H1 (cell line): ENCODE results near the gene USP35. TPM values are rescaled to one million over a fixed set of nuclear protein-coding genes. Genes with fewer than 3 reads are reported as not detected.

Source experiments
- CTCF ChIA-PET: fragments of 300-600 bp; sonication (Branson Sonifier 250); formaldehyde crosslinking; loops from one replicate; lab custom pipeline; 2021; ENCODE audit not compliant: partially characterized antibody; lab: Charles Lee
- POLR2A ChIA-PET: fragments of 300-600 bp; sonication (Branson Sonifier 250); formaldehyde crosslinking; loops from one replicate; lab custom pipeline; 2021; ENCODE audit warnings: inconsistent platforms; ENCODE audit not compliant: partially characterized antibody; lab: Charles Lee
- DNase-seq, 2 experiments: peaks; one replicate each; pipeline versions ENCODE4 v3.0.0 to v3.0.0-alpha.2; 2010 to 2022; ENCODE audit warnings: low spot score in 2 of 2, low read depth in 1 of 2, mixed read lengths in 1 of 2
- FAIRE-seq: peaks from 2 replicates; lab custom pipeline; 2011; peaks lifted over from hg19 to GRCh38; lab: Jason Lieb, UNC
- H2AFZ ChIP-seq: 2 replicates; pipeline ENCODE4 v1.8.1; 2012; ENCODE audit warnings: low read length, inconsistent platforms
- H2AK5ac ChIP-seq: 2 replicates; pipeline ENCODE4 v1.6.1; 2013; ENCODE audit warnings: low read depth, low read length
- H2BK120ac ChIP-seq: replicated peaks from 2 replicates; pipeline ENCODE3; 2013; ENCODE audit warnings: low read depth, low read length, inconsistent platforms
- H2BK12ac ChIP-seq: 2 replicates; pipeline ENCODE4 v1.6.1; 2013; ENCODE audit warnings: low read depth, low read length
- H2BK15ac ChIP-seq: 2 replicates; pipeline ENCODE4 v1.6.1; 2013; ENCODE audit warnings: low read length
- H2BK20ac ChIP-seq: 2 replicates; pipeline ENCODE4 v1.6.1; 2013; ENCODE audit warnings: low read length
- H2BK5ac ChIP-seq: 2 replicates; pipeline ENCODE4 v1.6.1; 2013; ENCODE audit warnings: low read depth, low read length
- H3K14ac ChIP-seq: 2 replicates; pipeline ENCODE4 v1.6.1; 2013; ENCODE audit warnings: inconsistent platforms; ENCODE audit not compliant: insufficient read length
- H3K18ac ChIP-seq: 2 replicates; pipeline ENCODE4 v1.6.1; 2013; ENCODE audit warnings: low read length; ENCODE audit errors: extremely low read depth
- H3K23ac ChIP-seq: 2 replicates; pipeline ENCODE4 v1.6.1; 2013; ENCODE audit warnings: inconsistent platforms; ENCODE audit not compliant: insufficient read length
- H3K23me2 ChIP-seq: 2 replicates; pipeline ENCODE4 v1.6.1; 2013; ENCODE audit warnings: low read depth, low read length
- H3K27ac ChIP-seq: 2 replicates; pipeline ENCODE4 v1.6.1; 2011; ENCODE audit warnings: low read depth, low read length, inconsistent platforms
- H3K27me3 ChIP-seq, 4 experiments: replicated peaks in 1 of 4; 1 replicate in 1 of 4; 2 replicates in 3 of 4; pipeline versions ENCODE4 v1.6.1 to v1.8.1; 2011 to 2013; ENCODE audit warnings: low read length in 3 of 4, mild to moderate bottlenecking in 3 of 4, inconsistent platforms in 2 of 4, mixed read lengths in 2 of 4, moderate library complexity in 1 of 4; ENCODE audit not compliant: control insufficient read depth in 3 of 4, insufficient read depth in 3 of 4; ENCODE audit errors: extremely low read depth in 1 of 4
- H3K36me3 ChIP-seq, 4 experiments: 2 replicates each; pipeline versions ENCODE4 v1.6.1 to v1.8.1; 2011 to 2013; ENCODE audit warnings: mild to moderate bottlenecking in 4 of 4, low read length in 3 of 4, moderate library complexity in 2 of 4, control low read depth in 1 of 4, inconsistent platforms in 1 of 4; ENCODE audit not compliant: insufficient read depth in 4 of 4, control insufficient read depth in 2 of 4
- H3K4ac ChIP-seq: replicated peaks from 2 replicates; pipeline ENCODE3; 2013; ENCODE audit warnings: low read length, low read depth, mixed read lengths, inconsistent platforms; ENCODE audit not compliant: insufficient read length
- H3K4me1 ChIP-seq, 4 experiments: replicated peaks in 1 of 4; 1 replicate in 1 of 4; 2 replicates in 3 of 4; pipeline versions ENCODE4 v1.6.1 to v1.8.1; 2011 to 2013; ENCODE audit warnings: low read length in 3 of 4, inconsistent platforms in 2 of 4, mixed read lengths in 1 of 4; ENCODE audit not compliant: insufficient read depth in 4 of 4, control insufficient read depth in 3 of 4
- H3K4me2 ChIP-seq, 2 experiments: 2 replicates each; pipeline versions ENCODE4 v1.6.1 to v1.8.1; 2011 to 2013; ENCODE audit warnings: low read depth in 2 of 2, low read length in 2 of 2, control low read depth in 1 of 2, inconsistent platforms in 1 of 2, mild to moderate bottlenecking in 1 of 2; ENCODE audit not compliant: insufficient read depth in 1 of 2
- H3K4me3 ChIP-seq, 4 experiments: fragments of 200-600, 300-600 bp in 1 of 4; sonication (generic), shearing (Covaris generic), sonication (Bioruptor Twin) in 1 of 4; 2 replicates each; pipeline versions ENCODE4 v1.5.1 to v1.8.1; 2011 to 2016; ENCODE audit warnings: low read length in 4 of 4, low read depth in 3 of 4, control low read depth in 2 of 4, inconsistent platforms in 2 of 4, mild to moderate bottlenecking in 2 of 4, mixed read lengths in 1 of 4, moderate library complexity in 1 of 4; ENCODE audit not compliant: insufficient read depth in 2 of 4; ENCODE audit errors: extremely low read depth in 1 of 4
- H3K56ac ChIP-seq: replicated peaks from 2 replicates; pipeline ENCODE3; 2013; ENCODE audit warnings: low read depth, mild to moderate bottlenecking, mixed read lengths, low read length, inconsistent platforms; ENCODE audit not compliant: insufficient read length
- H3K79me1 ChIP-seq: 2 replicates; pipeline ENCODE4 v1.6.1; 2013; ENCODE audit warnings: low read depth, low read length, control low read depth
- H3K79me2 ChIP-seq, 2 experiments: 2 replicates each; pipeline versions ENCODE4 v1.6.1 to v1.8.1; 2012 to 2013; ENCODE audit warnings: low read length in 2 of 2, mild to moderate bottlenecking in 2 of 2, inconsistent platforms in 1 of 2; ENCODE audit not compliant: insufficient read depth in 2 of 2, control insufficient read depth in 1 of 2
- H3K9ac ChIP-seq, 4 experiments: replicated peaks in 1 of 4; 1 replicate in 1 of 4; 2 replicates in 3 of 4; pipeline versions ENCODE4 v1.6.1 to v1.8.1; 2011 to 2013; ENCODE audit warnings: low read depth in 3 of 4, low read length in 3 of 4, control low read depth in 2 of 4, mild to moderate bottlenecking in 2 of 4, moderate library complexity in 2 of 4, inconsistent platforms in 1 of 4; ENCODE audit errors: extremely low read depth in 1 of 4
- H3K9me3 ChIP-seq, 2 experiments: 2 replicates each; pipeline versions ENCODE4 v1.6.1 to v1.8.1; 2012 to 2013; ENCODE audit warnings: mild to moderate bottlenecking in 2 of 2, moderate library complexity in 2 of 2, control low read depth in 1 of 2, inconsistent platforms in 1 of 2, low read depth in 1 of 2, low read length in 1 of 2, mixed read lengths in 1 of 2; ENCODE audit not compliant: insufficient read depth in 2 of 2
- H4K20me1 ChIP-seq, 2 experiments: replicated peaks in 1 of 2; 2 replicates each; pipeline versions ENCODE3 to v1.8.1; 2011 to 2013; ENCODE audit warnings: inconsistent platforms in 2 of 2, low read length in 2 of 2, mild to moderate bottlenecking in 1 of 2; ENCODE audit not compliant: insufficient read depth in 2 of 2, control insufficient read depth in 1 of 2
- H4K5ac ChIP-seq: 2 replicates; pipeline ENCODE4 v1.6.1; 2013; ENCODE audit warnings: low read length, low read depth, mixed read lengths, inconsistent platforms; ENCODE audit not compliant: insufficient read length
- H4K8ac ChIP-seq: 2 replicates; pipeline ENCODE4 v1.8.0; 2013; ENCODE audit warnings: mild to moderate bottlenecking, moderate library complexity, low read length, inconsistent platforms; ENCODE audit not compliant: insufficient read depth; ENCODE audit errors: extremely low read depth
- H4K91ac ChIP-seq: replicated peaks from 2 replicates; pipeline ENCODE3; 2013; ENCODE audit warnings: low read length, mixed read lengths, inconsistent platforms; ENCODE audit not compliant: insufficient read length
- BCL11A ChIP-seq, 2 experiments: IDR thresholded peaks; one replicate each; pipeline ENCODE4 v1.6.1; 2011; ENCODE audit warnings: low read depth in 2 of 2, low read length in 2 of 2, mild to moderate bottlenecking in 2 of 2
- CBX8 ChIP-seq: fragments of 300-800, 300-1000 bp; sonication (generic); IDR thresholded peaks from 2 replicates; pipeline ENCODE4 v1.7.1; 2016; ENCODE audit warnings: low read depth, low read length, borderline replicate concordance
- E2F6 ChIP-seq: IDR thresholded peaks from 2 replicates; pipeline ENCODE4 v1.6.1; 2012; ENCODE audit warnings: inconsistent platforms
- EGR1 ChIP-seq: IDR thresholded peaks from 2 replicates; pipeline ENCODE4 v1.6.1; 2011; ENCODE audit warnings: low read depth, low read length, borderline replicate concordance
- HDAC2 ChIP-seq, 2 experiments: fragments of 300-600 bp in 1 of 2; sonication (generic) in 1 of 2; IDR thresholded peaks; 2 replicates each; pipeline ENCODE4 v1.6.1; 2011 to 2012; ENCODE audit warnings: low read depth in 2 of 2, low read length in 2 of 2, mild to moderate bottlenecking in 2 of 2, moderate library complexity in 2 of 2, borderline replicate concordance in 1 of 2, inconsistent platforms in 1 of 2
- POU5F1 ChIP-seq: IDR thresholded peaks from 2 replicates; pipeline ENCODE4 v1.6.1; 2011; ENCODE audit warnings: low read depth, mild to moderate bottlenecking, low read length, moderate library complexity
- SP1 ChIP-seq: IDR thresholded peaks from 2 replicates; pipeline ENCODE4 v1.6.1; 2011; ENCODE audit warnings: low read depth, low read length
- WGBS, 2 experiments: shearing (Covaris generic) in 1 of 2; methylation state at CpG; one replicate each; pipeline versions ENCODE4 v1.1.6 to v1.1.7; 2013 to 2015; ENCODE audit warnings: low lambda C conversion rate in 2 of 2, mixed read lengths in 2 of 2, inconsistent platforms in 1 of 2, low coverage in 1 of 2, missing lambda C conversion rate in 1 of 2; ENCODE audit not compliant: insufficient replicate concordance in 2 of 2, insufficient coverage in 1 of 2, insufficient read length in 1 of 2; ENCODE audit errors: extremely low coverage in 1 of 2, missing lambda C conversion rate in 1 of 2; 5-methylcytosine and 5-hydroxymethylcytosine counted together
- polyA plus RNA-seq, 7 experiments: library from polyadenylated mRNA; depleted of rRNA in 3 of 7; stranded (reverse) in 5 of 7; unstranded in 2 of 7; fragments of >200 nt in 5 of 7; fragments of 200-250 nt in 2 of 7; gene quantifications; 1 replicate in 5 of 7; 2 replicates in 1 of 7; 4 replicates in 1 of 7; pipeline versions ENCODE4 v1.2.1 to v1.2.3, GENCODE V29; 2011 to 2013; ENCODE audit warnings: missing spikeins in 2 of 7, mixed read lengths in 2 of 7
- total RNA-seq: library from RNA; stranded (reverse); fragmentation: NEBNext Ultra II Directional; extraction: Animal tissue kit (Norgen Biotek cat#: 25700); gene quantifications from 2 replicates; pipeline ENCODE4 v1.2.1, GENCODE V29; 2021

The USP35 gene
- total and polyA plus RNA-seq, 2 of the 8 experiments (the other 6 are each of a cell fraction or from before 2014, with no cell fraction given) = 4.6 to 6.8 TPM

DNA sequence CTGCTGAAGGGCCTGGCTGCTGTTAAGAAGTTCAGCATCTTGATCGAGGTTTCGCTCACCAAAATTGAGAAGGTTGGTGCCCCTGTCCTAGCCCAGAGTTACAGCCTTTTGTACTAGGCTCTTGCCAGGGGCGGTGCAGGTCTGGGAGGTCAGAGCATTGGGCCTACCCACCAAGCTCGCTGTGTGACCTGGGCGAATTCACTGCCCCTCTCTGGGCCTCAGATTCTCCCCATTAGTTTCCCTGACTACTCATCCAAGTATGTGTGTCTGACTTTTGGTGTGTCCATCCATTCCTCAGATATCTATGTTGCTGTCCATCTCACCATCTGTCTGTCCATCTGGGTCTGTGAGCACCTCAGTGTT lies 10.9 kb downstream of the USP35 start:
- FAIRE-seq (no peak), DNase-seq (no peak)
- Histone ChIP-seq H2BK120ac (no peak overlapping the region), H3K36me3 (no peaks in the 10 kb centered on the region), H3K9ac (no peak overlapping the region), H3K4ac (no peak overlapping the region), H3K56ac (no peak overlapping the region), H3K4me2 (no peak overlapping the region), H3K27me3 (no peaks in the 10 kb centered on the region), H3K4me3 (no peak overlapping the region), H2AFZ (no peak overlapping the region), H3K79me1 (no peaks in the 10 kb centered on the region), H3K27ac (no peak overlapping the region), H4K91ac (no peak overlapping the region), H3K23me2 (no peaks in the 10 kb centered on the region), H2BK12ac (no peak overlapping the region), H4K5ac (no peak overlapping the region), H4K20me1 (peaks cover 3 to 4% of the 10 kb centered on the region in 2 experiments), H2AK5ac (no peak overlapping the region), H3K79me2 (no peaks in the 10 kb centered on the region), H3K9me3 (no peaks in the 10 kb centered on the region), H3K14ac (no peak overlapping the region), H3K23ac (no peak overlapping the region), H2BK20ac (no peak overlapping the region), H3K4me1 (no peaks in the 10 kb centered on the region), H3K18ac (no peak overlapping the region), H4K8ac (no peak overlapping the region), H2BK15ac (no peak overlapping the region), H2BK5ac (no peak overlapping the region)
- ChIA-PET CTCF (no interaction called here), POLR2A (interaction anchor here (1.3 to 4.2 kb wide), 2 partner anchors 10 to 13 kb away, joined by 3 to 16 read pairs; partner anchors contain the start of genes KCTD21 and USP35)
- no peak for TF ChIP-seq E2F6
- no peak for TF ChIP-seq EGR1
- TF ChIP-seq BCL11A (IDR thresholded peaks at IDR 0.05; ENCODE audit: low read depth in 2 of 2, low read length in 2 of 2) = no peak
- no peak for TF ChIP-seq CBX8
- TF ChIP-seq HDAC2 (IDR thresholded peaks at IDR 0.05; ENCODE audit: borderline replicate concordance in 1 of 2, low read depth in 2 of 2, low read length in 2 of 2) = no peak
- no peak for TF ChIP-seq POU5F1
- TF ChIP-seq SP1 = no peak
- 87% methylated on average over 5 of the region's 5 CpGs; no CpG with 5 or more reads in 1 of the 2 experiments for WGBS, 2 experiments
